Common myeloid progenitor, CD34-positive (primary cell): Measurements from ENCODE around the gene LAMA3.
A peak's percentile ranks its signal among the peaks of the same experiment; 100 is the strongest.
"Not testable (repeated sequence)": the region's sequence is repeated elsewhere in the genome, so short reads cannot be mapped to it uniquely, and the experiment has no call there.

ENCODE experiments used
- CTCF ChIA-PET: fragments of 350-600 bp; sonication (Branson Sonifier 250); formaldehyde crosslinking; loops from one replicate; lab custom pipeline; 2021; ENCODE audit warnings: antibody characterized with exemption; lab: Charles Lee
- POLR2A ChIA-PET: fragments of 350-600 bp; sonication (Branson Sonifier 250); formaldehyde crosslinking; loops from one replicate; lab custom pipeline; 2021; ENCODE audit warnings: antibody characterized with exemption; lab: Charles Lee
- DNase-seq, 3 donors: peaks; one replicate each; pipeline versions ENCODE4 v3.0.0 to v3.0.0-alpha.2; 2013
- H3K27ac ChIP-seq, 2 experiments: 1 replicate in 1 of 2; 2 replicates in 1 of 2; pipeline ENCODE4 v1.7.0; 2013; ENCODE audit warnings: inconsistent platforms in 2 of 2, low read length in 2 of 2, mild to moderate bottlenecking in 2 of 2, low read depth in 1 of 2, moderate library complexity in 1 of 2; ENCODE audit not compliant: severe bottlenecking in 2 of 2, insufficient read depth in 1 of 2, poor library complexity in 1 of 2
- H3K27me3 ChIP-seq, 5 experiments: replicated peaks in 2 of 5; 1 replicate in 3 of 5; 2 replicates in 2 of 5; pipeline versions ENCODE4 v1.6.1 to v1.7.0; 2013; ENCODE audit warnings: low read length in 4 of 5, mild to moderate bottlenecking in 2 of 5, moderate library complexity in 2 of 5, inconsistent platforms in 1 of 5; ENCODE audit not compliant: insufficient read depth in 5 of 5, control insufficient read depth in 4 of 5
- H3K36me3 ChIP-seq, 4 experiments: 1 replicate in 2 of 4; 2 replicates in 2 of 4; pipeline versions ENCODE4 v1.6.1 to v1.7.0; 2013; ENCODE audit warnings: low read length in 3 of 4, control low read depth in 1 of 4, mild to moderate bottlenecking in 1 of 4; ENCODE audit not compliant: control insufficient read depth in 4 of 4, insufficient read depth in 4 of 4
- H3K4me1 ChIP-seq, 4 experiments: 1 replicate in 3 of 4; 2 replicates in 1 of 4; pipeline versions ENCODE4 v1.6.1 to v1.7.1; 2013; ENCODE audit warnings: low read length in 3 of 4, mild to moderate bottlenecking in 3 of 4, control low read depth in 1 of 4, inconsistent platforms in 1 of 4, moderate library complexity in 1 of 4; ENCODE audit not compliant: control insufficient read depth in 4 of 4, insufficient read depth in 4 of 4; ENCODE audit errors: control extremely low read depth in 1 of 4
- H3K4me3 ChIP-seq, 7 experiments: 1 replicate in 4 of 7; 2 replicates in 3 of 7; pipeline versions ENCODE4 v1.5.1 to v1.7.0; 2013; ENCODE audit warnings: mild to moderate bottlenecking in 7 of 7, low read length in 6 of 7, moderate library complexity in 6 of 7, inconsistent platforms in 2 of 7, low read depth in 2 of 7, control low read depth in 1 of 7; ENCODE audit not compliant: insufficient read depth in 4 of 7, control insufficient read depth in 1 of 7; ENCODE audit errors: extremely low read depth in 1 of 7
- H3K9me3 ChIP-seq, 5 experiments: 1 replicate in 4 of 5; 2 replicates in 1 of 5; pipeline versions ENCODE4 v1.6.1 to v1.7.1; 2013; ENCODE audit warnings: low read length in 4 of 5, mild to moderate bottlenecking in 2 of 5, inconsistent platforms in 1 of 5, low read depth in 1 of 5, moderate library complexity in 1 of 5; ENCODE audit not compliant: control insufficient read depth in 4 of 5, insufficient read depth in 2 of 5; ENCODE audit errors: control extremely low read depth in 1 of 5
- WGBS: methylation state at CpG from one replicate; pipeline ENCODE4 v1.1.5; 2013; ENCODE audit not compliant: insufficient coverage; 5-methylcytosine and 5-hydroxymethylcytosine counted together

Gene LAMA3

DNA sequence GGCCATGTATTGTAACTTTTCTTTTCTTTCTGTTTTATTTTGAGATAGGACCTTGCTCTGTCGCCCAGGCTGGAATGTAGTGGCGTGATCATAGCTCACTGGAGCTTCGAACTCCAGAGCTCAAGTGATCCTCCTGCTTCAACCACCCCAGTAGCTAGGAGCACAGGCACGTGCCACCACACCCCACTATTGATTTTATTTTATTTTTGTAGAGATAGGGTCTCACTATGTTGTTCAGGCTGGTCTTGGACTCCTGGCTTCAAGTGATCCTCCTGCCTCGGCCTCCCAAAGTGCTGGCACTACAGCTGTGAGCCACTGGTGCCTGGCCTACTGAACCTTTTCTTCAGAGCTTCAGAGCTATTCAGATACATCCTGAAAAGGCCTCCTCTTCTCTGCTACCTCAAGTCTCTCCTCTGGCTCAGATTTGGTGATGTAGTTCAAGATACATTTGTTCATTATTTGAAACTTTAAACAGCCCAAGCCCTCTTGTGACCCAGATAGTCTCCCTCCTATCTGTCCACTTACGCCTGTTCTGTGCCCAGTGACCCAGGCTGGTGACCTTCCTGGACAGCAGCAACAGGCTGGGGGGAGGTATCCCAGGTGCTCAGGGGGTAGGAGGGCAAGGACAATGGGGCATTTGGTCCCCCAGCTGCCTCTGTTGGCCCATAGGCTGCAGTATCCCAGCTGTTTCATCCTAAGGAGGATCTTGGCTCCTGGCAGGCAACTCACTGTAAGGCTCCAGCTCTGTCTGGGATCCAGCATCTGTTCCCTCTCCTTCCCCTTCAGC is 38.6 kb downstream of the LAMA3 start:
- no peaks in the 10 kb centered on the region for H3K36me3 ChIP-seq
- peaks cover 4 to 17% (median 14%) of the 10 kb centered on the region in 4 experiments for H3K4me1 ChIP-seq
- H3K4me3 ChIP-seq, result no peak overlapping the region
- POLR2A ChIA-PET, result no interaction called here
- no peak overlapping the region for H3K27ac ChIP-seq
- H3K9me3 ChIP-seq, result no peaks in the 10 kb centered on the region
- no peak for DNase-seq
- H3K27me3 ChIP-seq, result no peaks in the 10 kb centered on the region
- CTCF ChIA-PET, result interaction anchor here (1.6 to 1.9 kb wide), 2 partner anchors 15 to 24 kb away, joined by 6 to 7 read pairs; no protein-coding TSS in a partner anchor
- WGBS, result 100% methylated on average over 2 of the region's 6 CpGs

DNA sequence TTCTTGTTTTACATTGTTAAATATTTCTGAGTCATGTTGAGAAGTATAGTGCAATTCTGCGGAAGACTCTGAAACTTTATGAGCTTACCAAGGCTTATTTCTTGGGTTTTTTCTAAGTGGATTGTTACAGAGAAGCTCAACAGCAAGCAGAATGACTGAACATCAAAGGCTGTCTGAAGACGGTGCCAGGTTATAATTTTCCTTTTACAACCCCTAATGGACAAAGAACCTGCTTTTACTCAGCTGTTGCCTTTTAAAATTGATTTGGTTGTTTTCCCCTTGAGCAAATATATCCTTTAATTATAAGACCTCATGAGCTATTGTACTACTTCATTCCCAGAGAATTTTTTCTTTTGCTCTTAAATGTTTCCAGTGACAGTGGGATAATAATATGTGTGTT is 41.6 kb downstream of the LAMA3 start:
- peaks cover 0 to 15% (median 13%) of the 10 kb centered on the region in 4 experiments for H3K4me1 ChIP-seq
- no peaks in the 10 kb centered on the region for H3K9me3 ChIP-seq
- no peaks in the 10 kb centered on the region for H3K27me3 ChIP-seq
- H3K36me3 ChIP-seq, result no peaks in the 10 kb centered on the region
- no peak for DNase-seq
- no peak overlapping the region for H3K4me3 ChIP-seq
- POLR2A ChIA-PET, result no interaction called here
- H3K27ac ChIP-seq, result no peak overlapping the region
- CTCF ChIA-PET, result interaction anchor here (0.9 to 1.4 kb wide), 3 partner anchors 8 to 36 kb away, joined by 3 read pairs; no protein-coding TSS in a partner anchor
- WGBS, result 100% methylated on average over 1 of the region's 2 CpGs

DNA sequence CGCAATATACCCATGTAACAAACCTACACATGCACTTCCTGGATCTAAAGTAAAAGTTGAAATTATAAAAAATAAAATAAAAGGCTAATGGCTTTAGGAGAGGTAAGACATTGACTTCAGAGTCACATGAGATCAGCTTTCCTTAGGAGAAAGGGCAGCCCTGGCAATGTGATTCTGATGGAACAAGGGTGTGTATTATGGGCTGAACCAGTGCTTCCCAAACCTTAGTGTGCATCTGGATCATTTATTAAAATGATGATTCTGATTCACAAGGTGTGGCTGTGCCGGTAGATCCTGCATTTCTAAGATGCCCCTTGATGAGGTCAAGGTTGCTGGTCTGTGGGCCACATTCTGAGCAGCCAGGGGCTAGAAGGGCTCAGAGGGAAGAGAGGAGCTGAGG is 42.6 kb downstream of the LAMA3 start:
- Histone ChIP-seq H3K27me3 (no peaks in the 10 kb centered on the region), H3K9me3 (no peaks in the 10 kb centered on the region), H3K4me1 (peaks cover 0 to 14% (median 12%) of the 10 kb centered on the region in 4 experiments), H3K36me3 (no peaks in the 10 kb centered on the region), H3K27ac (no peak overlapping the region), H3K4me3 (no peak overlapping the region)
- POLR2A ChIA-PET, result no interaction called here
- CTCF ChIA-PET, result interaction anchor here (0.9 to 1.5 kb wide), 3 partner anchors 9 to 29 kb away, joined by 3 read pairs; no protein-coding TSS in a partner anchor
- WGBS, result 100% methylated on average over 1 of the region's 2 CpGs
- no peak for DNase-seq

DNA sequence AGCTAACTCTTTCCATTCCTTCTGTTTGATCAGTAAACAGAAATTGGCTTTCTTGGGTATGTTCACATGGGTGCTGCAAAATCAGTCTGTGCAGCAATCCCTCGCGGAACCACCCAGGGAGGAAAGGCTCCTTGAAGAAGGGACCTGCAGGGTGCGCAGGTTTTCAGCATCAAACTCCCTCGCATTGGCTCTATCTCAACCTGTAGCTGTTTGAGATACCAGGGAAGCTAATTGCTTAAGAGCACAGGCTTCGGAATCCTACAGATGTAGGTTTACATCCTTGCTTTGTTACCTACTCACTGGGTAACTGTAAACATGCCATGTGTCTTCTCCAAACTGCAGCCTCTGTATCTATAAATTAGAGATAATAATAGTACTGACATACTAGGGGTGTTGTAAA is 43.2 kb downstream of the LAMA3 start:
- no peak for DNase-seq
- Histone ChIP-seq H3K9me3 (no peaks in the 10 kb centered on the region), H3K4me3 (no peak overlapping the region), H3K27ac (no peak overlapping the region), H3K27me3 (no peaks in the 10 kb centered on the region), H3K36me3 (no peaks in the 10 kb centered on the region), H3K4me1 (peaks cover 0 to 14% (median 12%) of the 10 kb centered on the region in 4 experiments)
- 75% methylated on average over 4 of the region's 5 CpGs for WGBS
- ChIA-PET CTCF (interaction anchor here (0.9 to 1.5 kb wide), 2 partner anchors 11 to 29 kb away, joined by 3 read pairs; no protein-coding TSS in a partner anchor), POLR2A (no interaction called here)

DNA sequence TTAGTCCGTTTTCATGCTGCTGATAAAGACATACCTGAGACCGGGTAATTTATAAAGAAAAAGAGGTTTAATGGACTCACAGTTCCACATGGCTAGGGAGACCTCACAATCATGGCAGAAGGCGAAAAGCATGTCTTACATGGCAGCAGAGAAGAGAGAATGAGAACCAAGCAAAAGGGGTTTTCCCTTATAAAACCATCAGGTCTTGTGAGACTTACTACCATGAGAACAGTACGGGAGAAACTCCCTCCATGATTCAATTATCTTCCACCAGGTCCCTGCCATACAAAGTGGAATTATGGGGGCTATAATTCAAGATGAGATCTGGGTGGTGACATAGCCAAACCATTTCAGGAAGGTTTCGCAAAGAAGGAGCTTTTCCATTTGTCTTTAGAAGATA is 44.0 kb downstream of the LAMA3 start:
- DNase-seq, POLR2A ChIA-PET: not testable (repeated sequence)

DNA sequence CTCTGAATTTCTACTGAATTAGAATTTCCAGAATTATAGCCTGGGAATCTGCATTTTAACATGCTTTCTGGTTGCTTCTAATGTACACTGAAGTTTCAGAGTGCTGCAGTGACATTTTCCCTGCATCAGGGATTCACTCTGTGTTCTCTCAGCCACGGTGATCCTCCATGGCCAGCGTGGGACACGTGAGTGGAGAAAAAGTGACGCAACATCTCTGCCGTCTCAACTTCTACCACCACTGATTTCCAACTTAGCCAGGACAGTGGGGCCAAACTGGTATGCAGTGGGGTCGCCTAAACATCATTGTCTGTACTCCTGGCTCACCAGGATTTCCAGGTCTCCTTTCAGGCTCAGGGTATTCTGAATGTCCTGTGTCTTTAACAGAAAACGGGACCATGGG is 44.6 kb downstream of the LAMA3 start:
- Histone ChIP-seq H3K27me3 (no peaks in the 10 kb centered on the region), H3K9me3 (no peaks in the 10 kb centered on the region), H3K4me1 (peaks cover 5 to 28% (median 23%) of the 10 kb centered on the region in 4 experiments), H3K4me3 (no peak overlapping the region), H3K27ac (no peak overlapping the region), H3K36me3 (no peaks in the 10 kb centered on the region)
- ChIA-PET CTCF (no interaction called here), POLR2A (no interaction called here)
- 97% methylated on average over 6 of the region's 7 CpGs for WGBS
- DNase-seq, result no peak

More for the DNA sequence above, 44.0 kb downstream of the LAMA3 start:
- not testable (repeated sequence) for H3K27me3 ChIP-seq, H3K9me3 ChIP-seq, H3K4me3 ChIP-seq, H3K36me3 ChIP-seq, H3K27ac ChIP-seq
- peaks cover under 1 to 21% (median 17%) of the 10 kb centered on the region in 4 experiments for H3K4me1 ChIP-seq
- CTCF ChIA-PET, result interaction anchor here (1.5 kb wide), 1 partner anchor 12 kb away, joined by 3 read pairs; no protein-coding TSS in a partner anchor
- WGBS, result 100% methylated on average over 4 of the region's 5 CpGs

DNA sequence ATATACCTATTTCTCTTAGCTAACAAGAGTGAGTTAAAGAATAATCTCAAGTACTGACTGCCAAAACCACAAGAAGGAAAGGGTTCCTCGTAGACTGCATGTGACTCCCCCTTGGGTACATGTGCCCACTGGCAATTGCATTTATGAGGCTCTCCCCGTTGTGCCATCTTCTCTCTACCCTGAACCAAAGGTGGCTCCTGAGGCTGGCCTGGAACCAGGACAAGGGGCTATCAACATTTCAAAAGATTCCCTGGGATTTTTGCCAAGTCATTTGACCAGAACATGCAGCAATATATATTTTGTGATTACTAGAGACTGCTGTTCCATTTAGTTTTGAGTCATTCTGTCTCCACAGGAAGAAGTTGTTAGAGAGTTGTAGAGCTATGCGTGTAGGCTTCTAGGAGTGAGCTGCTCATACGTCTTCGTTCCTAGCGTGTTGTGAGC is 45.8 kb downstream of the LAMA3 start:
- Histone ChIP-seq H3K36me3 (no peaks in the 10 kb centered on the region), H3K9me3 (no peaks in the 10 kb centered on the region), H3K4me1 (peaks cover 5 to 29% (median 24%) of the 10 kb centered on the region in 4 experiments), H3K27me3 (no peaks in the 10 kb centered on the region), H3K27ac (no peak overlapping the region), H3K4me3 (no peak overlapping the region)
- WGBS, result 7% methylated on average over 5 of the region's 6 CpGs
- POLR2A ChIA-PET, result no interaction called here
- DNase-seq, result peak in 2 of 3 donors; percentile 49 to 69
- CTCF ChIA-PET, result no interaction called here
